Pancreas (tissue), 10 donors: Measurements from ENCODE around the gene FIBIN. TPM values are rescaled to one million over a fixed set of nuclear protein-coding genes. Genes with fewer than 3 reads are reported as not detected.

Experiments used
- ATAC-seq, 4 donors: fragments of 200-7000 bp; cut with Tn5 transposase; one replicate each; pipeline versions ENCODE4 v1.8.0 to v1.9.1; 2020; ENCODE audit warnings: mild to moderate bottlenecking in 4 of 4, moderate library complexity in 4 of 4
- DNase-seq, 6 donors: peaks; one replicate each; pipeline ENCODE4 v3.0.0-alpha.2; 2020
- FAIRE-seq: peaks from 2 replicates; lab custom pipeline; 2012; peaks lifted over from hg19 to GRCh38; lab: Jason Lieb, UNC
- H3K27ac ChIP-seq, 4 donors: fragments of 200-600 bp; sonication (generic); 1 replicate in 3 of 4; 2 replicates in 1 of 4; pipeline versions ENCODE4 v1.5.0 to v1.8.0; 2020
- H3K27me3 ChIP-seq, 4 donors: fragments of 200-600 bp; one replicate each; pipeline ENCODE4 v1.8.0; 2021
- H3K36me3 ChIP-seq, 3 donors: fragments of 200-600 bp; sonication (generic) in 1 of 3; one replicate each; pipeline versions ENCODE4 v1.5.0 to v1.8.0; 2020 to 2021
- H3K4me1 ChIP-seq, 3 donors: fragments of 200-600 bp; one replicate each; pipeline ENCODE4 v1.8.0; 2021
- H3K4me3 ChIP-seq, 4 donors: fragments of 200-600 bp; sonication (generic) in 2 of 4; one replicate each; pipeline versions ENCODE4 v1.5.0 to v1.8.0; 2020 to 2021
- H3K9me3 ChIP-seq, 4 donors: fragments of 200-600 bp; one replicate each; pipeline ENCODE4 v1.8.0; 2021
- CTCF ChIP-seq, 4 donors: fragments of 200-600 bp; sonication (generic) in 3 of 4; IDR thresholded peaks; one replicate each; pipeline versions ENCODE4 v1.5.0 to v1.8.0; 2021; ENCODE audit warnings: antibody characterized with exemption in 4 of 4
- WGBS, 2 donors: extraction: QIAGEN DNeasy Blood & Tissue Kit; methylation state at CpG; one replicate each; pipeline ENCODE4 v1.1.7; 2013; 5-methylcytosine and 5-hydroxymethylcytosine counted together
- intact Hi-C, 3 donors: fragments of 100-400 bp; cut with DNase I; formaldehyde crosslinking; loops; one replicate each; pipeline versions ENCODE4 v1.11.1 to v1.14.2; 2022
- polyA plus RNA-seq, 2 donors: library from polyadenylated mRNA; stranded (reverse); fragments of 200-250 nt; gene quantifications; one replicate each; pipeline ENCODE4 v1.2.3, GENCODE V29; 2013
- total RNA-seq, 6 donors: library from RNA; stranded (reverse); fragmentation: NEBNext Ultra II Directional in 4 of 6; extraction: Animal tissue kit (Norgen Biotek cat#: 25700) in 4 of 6; gene quantifications; one replicate each; pipeline versions ENCODE4 v1.2.1 to v1.2.4, GENCODE V29; 2021 to 2023
- donor health status: healthy with polysubstance abuse.
- donor health status: DM: no; HTN: no; CAD: no; lungs with moderate emphysema.
- donor health status: DM: no; HTN: no; CAD: no.
- donor health status: control.
- donor health status: control.
- donor health status: Bipolar disorder and iron deficiency.
- donor health status: DM: yes; HTN: yes; CAD: no.
- donor health status: DM: no; HTN: no; CAD: no.
- donor health status: DM: no; HTN: no; CAD: no.
- donor health status: DM: yes; HTN: yes; CAD: no.

The FIBIN gene
- total and polyA plus RNA-seq, 8 donors, result 1.0 to 4.5 (median 2.0) TPM

- Histone ChIP-seq H3K9me3 (no peaks in the 10 kb centered on the region), H3K4me3 (no peak overlapping the region), H3K4me1 (no peaks in the 10 kb centered on the region), H3K27ac (no peak overlapping the region), H3K36me3 (no peaks in the 10 kb centered on the region), H3K27me3 (no peaks in the 10 kb centered on the region)
- ATAC-seq (no peak), DNase-seq (no peak), FAIRE-seq (no peak)
- TF ChIP-seq CTCF (IDR thresholded peaks at IDR 0.05), result no peak
- 48 to 49% methylated on average over 3 of the region's 3 CpGs for WGBS, 2 donors
- intact Hi-C loops, result no loop called here
Observed at GRCh38 chr11:26947904-26948639, 45.8 kb upstream of the FIBIN start.

GRCh38 chr11:26948881-26949280, 45.0 kb upstream of the FIBIN start:
- Histone ChIP-seq H3K9me3 (no peaks in the 10 kb centered on the region), H3K27me3 (no peaks in the 10 kb centered on the region), H3K4me1 (no peaks in the 10 kb centered on the region), H3K27ac (no peak overlapping the region), H3K36me3 (no peaks in the 10 kb centered on the region), H3K4me3 (no peak overlapping the region)
- no peak for TF ChIP-seq CTCF (IDR thresholded peaks at IDR 0.05)
- no peak for FAIRE-seq
- DNase-seq, result no peak
- intact Hi-C loops, result no loop called here
- 73 to 79% methylated on average over 1 of the region's 1 CpG for WGBS, 2 donors
- ATAC-seq, result no peak

- TF ChIP-seq CTCF (IDR thresholded peaks at IDR 0.05), result no peak
- WGBS, 2 donors, result 76 to 81% methylated on average over 2 of the region's 2 CpGs
- no peak for ATAC-seq
Observed at GRCh38 chr11:26949846-26950245, 44.1 kb upstream of the FIBIN start.

GRCh38 chr11:26950260-26950719, 43.6 kb upstream of the FIBIN start:
- H3K27ac ChIP-seq, result no peak overlapping the region
- DNase-seq (peak in 1 of 6 donors; percentile 33), FAIRE-seq (no peak), ATAC-seq (no peak)
- 74 to 87% methylated on average over 5 of the region's 5 CpGs for WGBS, 2 donors
- TF ChIP-seq CTCF (IDR thresholded peaks at IDR 0.05), result no peak
- H3K27me3 ChIP-seq, result no peaks in the 10 kb centered on the region
- no peaks in the 10 kb centered on the region for H3K9me3 ChIP-seq
- no peaks in the 10 kb centered on the region for H3K4me1 ChIP-seq
- H3K4me3 ChIP-seq, result no peak overlapping the region
- H3K36me3 ChIP-seq, result no peaks in the 10 kb centered on the region
- intact Hi-C loops, result no loop called here

More at GRCh38 chr11:26949846-26950245, 44.1 kb upstream of the FIBIN start:
- no peak overlapping the region for H3K4me3 ChIP-seq
- DNase-seq, result no peak
- no peaks in the 10 kb centered on the region for H3K9me3 ChIP-seq
- FAIRE-seq, result no peak
- no peaks in the 10 kb centered on the region for H3K4me1 ChIP-seq
- H3K27ac ChIP-seq, result no peak overlapping the region
- intact Hi-C loops, result no loop called here
- no peaks in the 10 kb centered on the region for H3K27me3 ChIP-seq
- no peaks in the 10 kb centered on the region for H3K36me3 ChIP-seq
